HG03025 (cell line): ENCODE data around the gene STAC.
"Not testable (repeated sequence)": the region's sequence is repeated elsewhere in the genome, so short reads cannot be mapped to it uniquely, and the experiment has no call there.

Experiments
- ATAC-seq: cut with Tn5 transposase; IDR thresholded peaks from one replicate; pipeline ENCODE4 v1.9.1; 2021; ENCODE audit warnings: mild to moderate bottlenecking, moderate library complexity; ENCODE audit not compliant: unreplicated experiment, low FRiP score

Gene STAC

DNA sequence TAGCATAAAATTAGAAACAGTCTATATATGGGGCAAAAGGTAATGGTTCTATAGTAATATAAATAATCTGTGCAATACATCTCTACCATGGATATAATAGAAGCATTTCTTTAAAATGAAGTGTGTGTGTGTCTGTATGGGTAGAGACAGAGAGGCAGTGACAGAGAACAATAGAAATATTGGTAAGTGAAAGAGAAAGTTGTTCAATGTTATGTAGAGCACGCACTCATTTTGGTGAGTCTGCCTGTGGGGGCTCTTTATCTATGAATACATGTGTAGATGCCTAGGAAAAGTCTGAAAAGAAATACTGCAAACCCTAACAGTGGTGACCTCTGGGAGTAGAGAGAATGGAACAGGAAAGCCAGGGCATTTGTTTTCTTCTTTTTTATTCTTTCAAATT lies 182.6 kb downstream of the STAC start:
- no peak for ATAC-seq

GRCh38 chr3:36575241-36575640 lies 194.9 kb downstream of the STAC start:
- no peak for ATAC-seq

- not testable (repeated sequence) for ATAC-seq
These were observed 198.1 kb downstream of the STAC start for GRCh38 chr3:36578418-36578817.

- ATAC-seq, result no peak
These were observed 199.4 kb downstream of the STAC start for GRCh38 chr3:36579746-36580145.

- no peak for ATAC-seq
These were observed 200.4 kb downstream of the STAC start for GRCh38 chr3:36580716-36581115.

GRCh38 chr3:36591959-36592358 lies 211.7 kb downstream of the STAC start:
- ATAC-seq, result no peak

DNA sequence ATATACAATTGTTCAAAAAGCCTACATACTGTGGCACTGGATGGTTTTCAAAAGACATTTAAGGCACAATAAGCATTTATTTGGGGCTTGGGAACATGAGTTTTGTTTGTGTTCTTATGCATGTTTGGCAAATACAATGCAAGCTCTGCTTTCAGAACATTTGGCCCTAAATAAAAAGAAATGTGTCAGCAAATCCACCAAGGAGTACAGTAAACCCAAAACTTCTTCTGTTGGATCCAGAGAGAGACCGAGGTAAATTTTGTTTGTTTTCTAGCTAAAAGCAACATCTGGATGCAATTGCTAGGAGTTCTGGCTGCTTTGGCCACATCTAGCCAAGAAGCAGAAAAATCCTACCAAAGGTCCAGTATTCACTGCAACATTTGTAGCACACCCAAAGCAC lies 215.2 kb downstream of the STAC start:
- no peak for ATAC-seq

- ATAC-seq, result no peak
These were observed 216.1 kb downstream of the STAC start for GRCh38 chr3:36596419-36596818.

GRCh38 chr3:36597422-36597821 lies 217.1 kb downstream of the STAC start:
- no peak for ATAC-seq
